H1 (cell line): ENCODE measurements around the gene ETV2. TPM values are rescaled to one million over a fixed set of nuclear protein-coding genes. Genes with fewer than 3 reads are reported as not detected.
A peak's percentile ranks its signal among the peaks of the same experiment; 100 is the strongest.

Experiments
- ASH2L ChIP-seq: fragments of 200-600, 300-600 bp; sonication (generic); IDR thresholded peaks from one replicate; pipeline ENCODE4 v1.7.1; 2017; ENCODE audit warnings: low read length
- BCL11A ChIP-seq, 2 experiments: IDR thresholded peaks; one replicate each; pipeline ENCODE4 v1.6.1; 2011; ENCODE audit warnings: low read depth in 2 of 2, low read length in 2 of 2, mild to moderate bottlenecking in 2 of 2
- BRCA1 ChIP-seq: IDR thresholded peaks from 2 replicates; pipeline ENCODE4 v1.6.1; 2012; ENCODE audit warnings: low read depth, low read length, improper control_type of control experiment
- CBX8 ChIP-seq: fragments of 300-800, 300-1000 bp; sonication (generic); IDR thresholded peaks from 2 replicates; pipeline ENCODE4 v1.7.1; 2016; ENCODE audit warnings: low read depth, low read length, borderline replicate concordance
- CEBPB ChIP-seq: IDR thresholded peaks from 2 replicates; pipeline ENCODE4 v1.6.1; 2012; ENCODE audit warnings: low read depth, low read length
- CHD1 ChIP-seq: IDR thresholded peaks from 2 replicates; pipeline ENCODE4 v1.6.1; 2012; ENCODE audit warnings: low read depth, low read length, improper control_type of control experiment
- E2F6 ChIP-seq: IDR thresholded peaks from 2 replicates; pipeline ENCODE4 v1.6.1; 2012; ENCODE audit warnings: inconsistent platforms
- EZH2 ChIP-seq: fragments of 200-600 bp; sonication (generic); IDR thresholded peaks from 2 replicates; pipeline ENCODE4 v1.7.1; 2012; ENCODE audit warnings: low read depth, mild to moderate bottlenecking, moderate library complexity, low read length, inconsistent platforms; ENCODE audit not compliant: severe bottlenecking
- GTF2F1 ChIP-seq: IDR thresholded peaks from 2 replicates; pipeline ENCODE4 v1.6.1; 2012; ENCODE audit warnings: low read depth, low read length, improper control_type of control experiment, borderline replicate concordance
- HDAC2 ChIP-seq, 2 experiments: fragments of 300-600 bp in 1 of 2; sonication (generic) in 1 of 2; IDR thresholded peaks; 2 replicates each; pipeline ENCODE4 v1.6.1; 2011 to 2012; ENCODE audit warnings: low read depth in 2 of 2, low read length in 2 of 2, mild to moderate bottlenecking in 2 of 2, moderate library complexity in 2 of 2, borderline replicate concordance in 1 of 2, inconsistent platforms in 1 of 2
- KDM1A ChIP-seq: fragments of 200-600, 300-600 bp; sonication (generic); IDR thresholded peaks from 2 replicates; pipeline ENCODE4 v1.7.1; 2016; ENCODE audit warnings: mild to moderate bottlenecking, low read length, borderline replicate concordance
- MAFK ChIP-seq: IDR thresholded peaks from 2 replicates; pipeline ENCODE4 v1.6.1; 2012; ENCODE audit warnings: low read depth, mild to moderate bottlenecking, improper control_type of control experiment, low read length
- NRF1 ChIP-seq: IDR thresholded peaks from 2 replicates; pipeline ENCODE4 v1.6.1; 2011; ENCODE audit warnings: mild to moderate bottlenecking, low read depth, low read length, improper control_type of control experiment
- PHF8 ChIP-seq: fragments of 200-600 bp; sonication (generic); conservative IDR thresholded peaks from 2 replicates; pipeline ENCODE4 v1.7.1; 2012; ENCODE audit warnings: low read depth, mild to moderate bottlenecking, inconsistent platforms, low read length, moderate library complexity
- POLR2A ChIP-seq, 2 experiments: IDR thresholded peaks; 1 replicate in 1 of 2; 2 replicates in 1 of 2; pipeline ENCODE4 v1.6.1; 2011; ENCODE audit warnings: low read depth in 2 of 2, low read length in 2 of 2, mild to moderate bottlenecking in 2 of 2; ENCODE audit errors: control extremely low read depth in 1 of 2
- POLR2AphosphoS5 ChIP-seq: IDR thresholded peaks from 2 replicates; pipeline ENCODE4 v1.6.1; 2011; ENCODE audit warnings: low read depth, low read length
- SIRT6 ChIP-seq: IDR thresholded peaks from one replicate; pipeline ENCODE4 v1.7.1; 2012; ENCODE audit warnings: low read length, inconsistent platforms
- SP1 ChIP-seq: IDR thresholded peaks from 2 replicates; pipeline ENCODE4 v1.6.1; 2011; ENCODE audit warnings: low read depth, low read length
- TAF1 ChIP-seq: IDR thresholded peaks from 2 replicates; pipeline ENCODE4 v1.6.1; 2011; ENCODE audit warnings: mild to moderate bottlenecking, low read depth, low read length
- TAF7 ChIP-seq: optimal IDR thresholded peaks from 2 replicates; pipeline ENCODE3; 2011; ENCODE audit warnings: low read depth, mild to moderate bottlenecking, inconsistent platforms, low read length, moderate library complexity, borderline replicate concordance
- YY1 ChIP-seq: IDR thresholded peaks from 2 replicates; pipeline ENCODE4 v1.6.1; 2011; ENCODE audit warnings: low read depth, mild to moderate bottlenecking, low read length
- ZNF274 ChIP-seq: IDR thresholded peaks from 2 replicates; pipeline ENCODE4 v1.7.0; 2012; ENCODE audit warnings: low read length, borderline replicate concordance; ENCODE audit errors: extremely low read depth
- polyA plus RNA-seq, 7 experiments: library from polyadenylated mRNA; depleted of rRNA in 3 of 7; stranded (reverse) in 5 of 7; unstranded in 2 of 7; fragments of >200 nt in 5 of 7; fragments of 200-250 nt in 2 of 7; gene quantifications; 1 replicate in 5 of 7; 2 replicates in 1 of 7; 4 replicates in 1 of 7; pipeline versions ENCODE4 v1.2.1 to v1.2.3, GENCODE V29; 2011 to 2013; ENCODE audit warnings: missing spikeins in 2 of 7, mixed read lengths in 2 of 7
- total RNA-seq: library from RNA; stranded (reverse); fragmentation: NEBNext Ultra II Directional; extraction: Animal tissue kit (Norgen Biotek cat#: 25700); gene quantifications from 2 replicates; pipeline ENCODE4 v1.2.1, GENCODE V29; 2021

The ETV2 gene
- total and polyA plus RNA-seq, 2 of the 8 experiments (the other 6 are each of a cell fraction or from before 2014, with no cell fraction given), result 0.88 to 1.3 TPM

- TF ChIP-seq POLR2A (IDR thresholded peaks at IDR 0.05; ENCODE audit: control extremely low read depth in 1 of 2, low read depth in 2 of 2, low read length in 2 of 2) (peak in 1 of 2 experiments; percentile 90; a peak in 2 of 3 replicates), ZNF274 (no peak), TAF1 (peak; percentile 84), CBX8 (no peak), POLR2AphosphoS5 (peak; percentile 65), GTF2F1 (peak; percentile 59; the same call in 1 of the 2 replicates), YY1 (peak; percentile 59; the same call in 1 of the 2 replicates), MAFK (no peak), KDM1A (no peak), NRF1 (no peak), HDAC2 (IDR thresholded peaks at IDR 0.05; ENCODE audit: borderline replicate concordance in 1 of 2, low read depth in 2 of 2, low read length in 2 of 2) (peak in 1 of 2 experiments; percentile 83; a peak in 1 of 4 replicates), CEBPB (peak; percentile 9; the same call in 1 of the 2 replicates), CHD1 (no peak), BRCA1 (peak; percentile 76), PHF8 (peak; percentile 68; the same call in 1 of the 2 replicates), E2F6 (peak; percentile 93), EZH2 (no peak), TAF7 (peak; percentile 37), BCL11A (IDR thresholded peaks at IDR 0.05; ENCODE audit: low read depth in 2 of 2, low read length in 2 of 2) (no peak), SIRT6 (no peak), SP1 (peak; percentile 63; the same call in 1 of the 2 replicates), ASH2L (peak; percentile 47)
Observed at GRCh38 chr19:35612559-35613321, 28.8 kb upstream of the ETV2 start, which contains the start of gene HAUS5 (continued).
